Hepatocyte (in vitro differentiated cells): ENCODE results near the gene MEF2A.

Experiments
- CTCF ChIP-seq: fragments of 200-600 bp; sonication (generic); IDR thresholded peaks from 2 replicates; pipeline ENCODE4 v1.5.1; 2016; ENCODE audit warnings: antibody characterized with exemption, mild to moderate bottlenecking; ENCODE audit not compliant: poor library complexity
- EZH2 ChIP-seq: fragments of 200-600 bp; sonication (generic); IDR thresholded peaks from 2 replicates; pipeline ENCODE4 v1.6.1; 2016; ENCODE audit warnings: antibody characterized with exemption, mild to moderate bottlenecking, borderline replicate concordance

DNA sequence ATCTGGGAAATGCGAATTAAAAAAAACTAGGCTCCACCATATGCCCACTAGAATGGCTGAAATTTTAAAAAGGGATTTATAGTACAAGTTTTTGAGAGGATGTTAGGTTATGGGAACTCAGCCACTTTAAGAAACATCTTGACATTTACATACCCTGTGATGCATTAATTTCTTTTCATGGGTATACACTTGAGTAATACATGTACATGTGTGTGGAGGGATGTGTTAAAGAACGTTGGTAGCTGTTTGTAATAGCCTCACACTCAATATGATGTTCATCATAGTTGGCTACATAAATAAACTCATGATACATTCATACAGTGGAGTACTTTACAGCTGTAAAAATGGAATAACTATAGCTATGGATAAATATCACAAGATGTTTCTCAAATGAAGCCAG lies 40.9 kb downstream of the MEF2A start:
- TF ChIP-seq CTCF (no peak), EZH2 (no peak)
